ENCODE data around the gene WDR33.

The WDR33 gene

GRCh38 chr2:127810619-127811396 lies at the start of gene WDR33:
Gene WDR33, minus strand, starts transcription at chr2:127811171. Its CDS starts 40,190 bp downstream, at chr2:127770981.
- TF ChIP-seq GATA2 (IDR thresholded peaks at IDR 0.05; ENCODE audit: low read depth, low read length), result no peak
- TF ChIP-seq GATA3 (IDR thresholded peaks at IDR 0.05; ENCODE audit: low read depth, low read length), result no peak

GRCh38 chr2:127860130-127860529 lies 49.2 kb upstream of the WDR33 start:
- no peak for TF ChIP-seq GATA2 (IDR thresholded peaks at IDR 0.05; ENCODE audit: low read depth, low read length)
- no peak for TF ChIP-seq GATA3 (IDR thresholded peaks at IDR 0.05; ENCODE audit: low read depth, low read length)

GRCh38 chr2:127859712-127860085 lies 48.7 kb upstream of the WDR33 start:
- TF ChIP-seq GATA2 (IDR thresholded peaks at IDR 0.05; ENCODE audit: low read depth, low read length) (no peak), GATA3 (IDR thresholded peaks at IDR 0.05; ENCODE audit: low read depth, low read length) (no peak)

- TF ChIP-seq GATA2 (IDR thresholded peaks at IDR 0.05; ENCODE audit: low read depth, low read length) (no peak), GATA3 (IDR thresholded peaks at IDR 0.05; ENCODE audit: low read depth, low read length) (no peak)
Observed at GRCh38 chr2:127857265-127857808, 46.4 kb upstream of the WDR33 start.

GRCh38 chr2:127853671-127854070 lies 42.7 kb upstream of the WDR33 start:
- no peak for TF ChIP-seq GATA2 (IDR thresholded peaks at IDR 0.05; ENCODE audit: low read depth, low read length)
- TF ChIP-seq GATA3 (IDR thresholded peaks at IDR 0.05; ENCODE audit: low read depth, low read length), result no peak

GRCh38 chr2:127852388-127852787 lies 41.4 kb upstream of the WDR33 start:
- TF ChIP-seq GATA2 (IDR thresholded peaks at IDR 0.05; ENCODE audit: low read depth, low read length), result no peak
- TF ChIP-seq GATA3 (IDR thresholded peaks at IDR 0.05; ENCODE audit: low read depth, low read length), result no peak

- TF ChIP-seq GATA2 (IDR thresholded peaks at IDR 0.05; ENCODE audit: low read depth, low read length) (no peak), GATA3 (IDR thresholded peaks at IDR 0.05; ENCODE audit: low read depth, low read length) (no peak)
Observed at GRCh38 chr2:127847931-127848330, 37.0 kb upstream of the WDR33 start.

GRCh38 chr2:127844973-127845372 lies 34.0 kb upstream of the WDR33 start:
- TF ChIP-seq GATA3 (IDR thresholded peaks at IDR 0.05; ENCODE audit: low read depth, low read length) (no peak), GATA2 (IDR thresholded peaks at IDR 0.05; ENCODE audit: low read depth, low read length) (no peak)

- TF ChIP-seq GATA3 (IDR thresholded peaks at IDR 0.05; ENCODE audit: low read depth, low read length) (no peak), GATA2 (IDR thresholded peaks at IDR 0.05; ENCODE audit: low read depth, low read length) (no peak)
Observed at GRCh38 chr2:127843677-127844076, 32.7 kb upstream of the WDR33 start.

GRCh38 chr2:127841466-127842178 lies 30.7 kb upstream of the WDR33 start:
- TF ChIP-seq GATA2 (IDR thresholded peaks at IDR 0.05; ENCODE audit: low read depth, low read length) (no peak), GATA3 (IDR thresholded peaks at IDR 0.05; ENCODE audit: low read depth, low read length) (no peak)

GRCh38 chr2:127840893-127841292 lies 29.9 kb upstream of the WDR33 start:
- TF ChIP-seq GATA2 (IDR thresholded peaks at IDR 0.05; ENCODE audit: low read depth, low read length) (no peak), GATA3 (IDR thresholded peaks at IDR 0.05; ENCODE audit: low read depth, low read length) (no peak)

- TF ChIP-seq GATA2 (IDR thresholded peaks at IDR 0.05; ENCODE audit: low read depth, low read length), result no peak
- TF ChIP-seq GATA3 (IDR thresholded peaks at IDR 0.05; ENCODE audit: low read depth, low read length), result no peak
Observed at GRCh38 chr2:127834951-127835350, 24.0 kb upstream of the WDR33 start.

- TF ChIP-seq GATA3 (IDR thresholded peaks at IDR 0.05; ENCODE audit: low read depth, low read length) (no peak), GATA2 (IDR thresholded peaks at IDR 0.05; ENCODE audit: low read depth, low read length) (no peak)
Observed at GRCh38 chr2:127829845-127830246, 18.9 kb upstream of the WDR33 start.

- TF ChIP-seq GATA2 (IDR thresholded peaks at IDR 0.05; ENCODE audit: low read depth, low read length), result no peak
- TF ChIP-seq GATA3 (IDR thresholded peaks at IDR 0.05; ENCODE audit: low read depth, low read length), result no peak
Observed at GRCh38 chr2:127826047-127826446, 15.1 kb upstream of the WDR33 start.

Data from SH-SY5Y (cell line).